OCI-LY3 (cell line): ENCODE data around the gene AFAP1.

Experiments used
- CTCF ChIP-seq: fragments of 200-600, 300-600 bp; sonication (generic); IDR thresholded peaks from 2 replicates; pipeline ENCODE4 v1.5.1; 2014; ENCODE audit warnings: antibody characterized with exemption, low read length, low read depth
- EZH2phosphoT487 ChIP-seq: fragments of 200-600 bp; shearing (Covaris generic); IDR thresholded peaks from 2 replicates; pipeline ENCODE4 v1.6.1; 2018; ENCODE audit warnings: antibody characterized with exemption, mixed run types, low read depth

GRCh38 chr4:7784131-7784870, 155.4 kb downstream of the AFAP1 start:
- TF ChIP-seq CTCF (no peak), EZH2phosphoT487 (no peak)
